PFSK-1 (cell line): ENCODE results near the gene TMEM120B.

Experiments
- FOXP2 ChIP-seq: optimal IDR thresholded peaks from 2 replicates; pipeline ENCODE3; 2011; ENCODE audit warnings: borderline replicate concordance, control low read depth, inconsistent platforms; ENCODE audit not compliant: insufficient read depth; ENCODE audit errors: extremely low read length, extremely low read depth
- POLR2AphosphoS5 ChIP-seq: IDR thresholded peaks from 2 replicates; pipeline ENCODE4 v1.6.1; 2012; ENCODE audit warnings: low read depth, mild to moderate bottlenecking, control low read depth, low read length, moderate library complexity
- REST ChIP-seq, 2 experiments: IDR thresholded peaks; 2 replicates each; pipeline versions ENCODE4 v1.6.1 to v1.8.0; 2011 to 2012; ENCODE audit warnings: low read depth in 2 of 2, low read length in 2 of 2, control low read depth in 1 of 2, inconsistent platforms in 1 of 2, mild to moderate bottlenecking in 1 of 2, moderate library complexity in 1 of 2; ENCODE audit not compliant: insufficient read depth in 1 of 2
- SIN3A ChIP-seq: IDR thresholded peaks from 2 replicates; pipeline ENCODE4 v1.6.1; 2012; ENCODE audit warnings: mild to moderate bottlenecking, low read length, moderate library complexity, borderline replicate concordance; ENCODE audit not compliant: insufficient read depth
- TAF1 ChIP-seq: IDR thresholded peaks from 2 replicates; pipeline ENCODE4 v1.6.1; 2012; ENCODE audit warnings: low read length, control low read depth, borderline replicate concordance; ENCODE audit not compliant: insufficient read depth

TMEM120B gene

GRCh38 chr12:121725423-121725822 lies 12.9 kb downstream of the TMEM120B start:
- TF ChIP-seq TAF1, result no peak
- TF ChIP-seq FOXP2, result no peak
- no peak for TF ChIP-seq POLR2AphosphoS5
- no peak for TF ChIP-seq REST (IDR thresholded peaks at IDR 0.05; ENCODE audit: insufficient read depth in 1 of 2, low read depth in 2 of 2, low read length in 2 of 2)
- no peak for TF ChIP-seq SIN3A

DNA sequence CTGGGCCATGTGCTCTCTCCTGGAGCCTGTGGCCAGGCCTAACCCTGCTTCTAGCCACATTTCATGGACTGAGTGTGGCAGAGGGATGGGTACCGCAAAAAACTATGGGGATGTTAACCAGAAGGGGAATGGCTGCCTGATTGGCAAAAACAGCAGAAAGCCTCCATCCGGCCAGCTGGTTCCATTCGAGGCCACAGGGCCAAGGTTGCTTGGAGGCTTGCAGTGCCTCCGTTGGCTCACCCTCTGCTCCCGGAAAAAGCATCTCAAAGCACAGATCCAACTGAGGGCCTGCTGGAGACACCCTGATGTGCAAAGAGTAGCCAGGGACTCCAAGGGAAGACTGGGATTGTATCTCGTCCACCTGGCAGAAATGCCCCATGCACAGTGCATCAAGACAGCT lies 16.5 kb downstream of the TMEM120B start:
- TF ChIP-seq REST (IDR thresholded peaks at IDR 0.05; ENCODE audit: insufficient read depth in 1 of 2, low read depth in 2 of 2, low read length in 2 of 2) (no peak), FOXP2 (no peak), POLR2AphosphoS5 (no peak), TAF1 (no peak), SIN3A (no peak)

DNA sequence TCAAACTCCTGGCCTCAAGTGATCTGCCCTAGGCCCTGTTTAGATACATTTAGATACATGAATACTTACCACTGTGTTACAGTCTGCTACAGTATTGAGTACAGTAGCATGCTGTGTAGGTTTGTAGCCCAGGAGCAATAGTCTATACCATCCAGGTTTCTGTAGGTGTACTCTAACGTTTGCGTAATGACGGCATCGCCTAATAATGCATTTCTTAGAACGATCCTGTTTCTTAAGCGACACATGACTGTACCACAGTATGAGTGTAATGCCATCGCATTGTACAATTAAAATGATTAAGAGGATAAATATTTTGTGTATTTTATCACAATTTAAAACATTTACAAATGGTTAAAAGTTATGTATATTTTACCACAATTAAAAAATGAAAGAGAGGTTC lies 18.9 kb downstream of the TMEM120B start:
- TF ChIP-seq REST (IDR thresholded peaks at IDR 0.05; ENCODE audit: insufficient read depth in 1 of 2, low read depth in 2 of 2, low read length in 2 of 2) (no peak), FOXP2 (no peak), POLR2AphosphoS5 (no peak), TAF1 (no peak), SIN3A (no peak)

GRCh38 chr12:121733849-121734248 lies 21.3 kb downstream of the TMEM120B start:
- no peak for TF ChIP-seq TAF1
- TF ChIP-seq REST (IDR thresholded peaks at IDR 0.05; ENCODE audit: insufficient read depth in 1 of 2, low read depth in 2 of 2, low read length in 2 of 2), result no peak
- TF ChIP-seq FOXP2, result no peak
- no peak for TF ChIP-seq SIN3A
- TF ChIP-seq POLR2AphosphoS5, result no peak

GRCh38 chr12:121738340-121738858 lies 25.8 kb downstream of the TMEM120B start:
- TF ChIP-seq TAF1, result no peak
